ENCODE data around the gene RBM19.

GRCh38 chr12:113770389-113770865 is 195.7 kb downstream of the RBM19 start:
- TF ChIP-seq EZH2 (IDR thresholded peaks at IDR 0.05; ENCODE audit: low read length, missing control alignments) (no peak), CTCF (conservative IDR thresholded peaks at IDR 0.05 in 1 of 2, IDR thresholded peaks at IDR 0.05 in 1 of 2; ENCODE audit: low read depth in 1 of 2, low read length in 2 of 2) (no peak)
